HCT116 (cell line): ENCODE measurements around the gene G0S2.
A peak's percentile ranks its signal among the peaks of the same experiment; 100 is the strongest.

ENCODE experiments used
- CTCF ChIP-seq, 3 experiments: fragments of 200-600 bp in 1 of 3; sonication (generic) in 1 of 3; IDR thresholded peaks in 2 of 3; conservative IDR thresholded peaks in 1 of 3; 2 replicates each; pipeline ENCODE4 v1.5.1; 2012 to 2017; ENCODE audit warnings: low read depth in 2 of 3, low read length in 2 of 3, antibody characterized with exemption in 1 of 3, borderline replicate concordance in 1 of 3, control low read depth in 1 of 3, mild to moderate bottlenecking in 1 of 3, mixed read lengths in 1 of 3, mixed run types in 1 of 3, moderate library complexity in 1 of 3; ENCODE audit not compliant: insufficient read depth in 1 of 3
- JUND ChIP-seq: IDR thresholded peaks from 2 replicates; pipeline ENCODE4 v1.6.1; 2012
- MAX ChIP-seq: IDR thresholded peaks from 2 replicates; pipeline ENCODE4 v1.6.1; 2012
- POLR2A ChIP-seq: IDR thresholded peaks from 2 replicates; pipeline ENCODE4 v1.7.0; 2011; ENCODE audit warnings: borderline replicate concordance; ENCODE audit not compliant: insufficient read depth, insufficient read length; ENCODE audit errors: extremely low read depth
- REST ChIP-seq: IDR thresholded peaks from 2 replicates; pipeline ENCODE4 v1.6.1; 2012; ENCODE audit warnings: low read depth
- YY1 ChIP-seq: IDR thresholded peaks from 2 replicates; pipeline ENCODE4 v1.6.1; 2011; ENCODE audit warnings: low read length, low read depth, moderate library complexity, mild to moderate bottlenecking; ENCODE audit not compliant: insufficient replicate concordance; ENCODE audit errors: extremely low read depth
- ZFX ChIP-seq: fragments of 450-650 bp; IDR thresholded peaks from 2 replicates; pipeline ENCODE4 v1.6.1; 2017

GRCh38 chr1:209651138-209651587, 24.0 kb upstream of the G0S2 start:
- TF ChIP-seq POLR2A: no peak
- no peak for TF ChIP-seq CTCF (IDR thresholded peaks at IDR 0.05 in 2 of 3, conservative IDR thresholded peaks at IDR 0.05 in 1 of 3; ENCODE audit: borderline replicate concordance in 1 of 3, insufficient read depth in 1 of 3, low read depth in 2 of 3, low read length in 2 of 3)
- TF ChIP-seq ZFX: 0 out of 2 replicates have a peak, but pooled peaks have one; percentile 2
- peak; percentile 57 for TF ChIP-seq YY1
- no peak for TF ChIP-seq MAX
- no peak for TF ChIP-seq REST
- TF ChIP-seq JUND: no peak
